GM21528 (cell line): ENCODE results near the gene LEAP2.
"Not testable (repeated sequence)": the region's sequence is repeated elsewhere in the genome, so short reads cannot be mapped to it uniquely, and the experiment has no call there.

ENCODE experiments used
- ATAC-seq: cut with Tn5 transposase; IDR thresholded peaks from one replicate; pipeline ENCODE4 v1.9.1; 2021; ENCODE audit warnings: mild to moderate bottlenecking, moderate library complexity; ENCODE audit not compliant: unreplicated experiment, low FRiP score

LEAP2 gene

DNA sequence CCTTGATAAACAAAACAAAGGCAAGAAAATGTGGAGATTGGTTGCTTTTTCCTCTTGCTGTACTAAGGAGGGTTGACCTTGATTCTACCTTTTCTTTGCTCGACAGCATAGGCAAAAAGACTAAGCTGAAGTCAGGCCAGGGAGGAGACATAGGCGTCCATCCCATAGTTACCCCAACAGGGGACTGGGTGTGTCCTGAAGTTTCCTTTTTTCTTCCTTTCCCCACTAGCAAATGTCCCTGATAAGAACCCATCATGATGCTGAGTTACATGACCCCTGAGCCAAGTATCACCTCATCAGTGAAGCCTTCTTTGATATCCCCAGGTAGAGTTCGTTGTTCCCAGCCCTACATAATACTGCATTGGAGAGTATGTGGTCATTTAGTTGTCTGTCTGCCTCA is 33.2 kb upstream of the LEAP2 start:
- ATAC-seq, result no peak

DNA sequence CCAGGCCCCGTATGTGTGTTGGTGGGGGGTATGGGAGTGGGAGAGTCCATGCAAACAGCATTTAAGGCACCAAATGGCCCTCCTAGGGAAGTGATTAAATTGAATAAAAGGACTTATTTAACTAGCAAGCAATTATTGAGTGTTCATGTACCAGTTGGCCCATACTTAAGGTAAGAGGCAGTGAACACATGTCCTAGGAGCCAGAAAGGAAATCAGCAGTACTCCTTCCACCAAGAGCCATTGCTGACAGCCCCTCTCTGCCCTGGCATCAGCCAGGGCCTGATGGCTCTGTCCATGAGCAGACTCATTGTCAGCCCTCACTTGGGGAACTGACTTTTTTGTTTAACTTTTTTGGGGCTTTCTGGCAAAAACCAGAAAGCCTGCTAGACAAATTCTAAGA is 32.6 kb upstream of the LEAP2 start:
- no peak for ATAC-seq

DNA sequence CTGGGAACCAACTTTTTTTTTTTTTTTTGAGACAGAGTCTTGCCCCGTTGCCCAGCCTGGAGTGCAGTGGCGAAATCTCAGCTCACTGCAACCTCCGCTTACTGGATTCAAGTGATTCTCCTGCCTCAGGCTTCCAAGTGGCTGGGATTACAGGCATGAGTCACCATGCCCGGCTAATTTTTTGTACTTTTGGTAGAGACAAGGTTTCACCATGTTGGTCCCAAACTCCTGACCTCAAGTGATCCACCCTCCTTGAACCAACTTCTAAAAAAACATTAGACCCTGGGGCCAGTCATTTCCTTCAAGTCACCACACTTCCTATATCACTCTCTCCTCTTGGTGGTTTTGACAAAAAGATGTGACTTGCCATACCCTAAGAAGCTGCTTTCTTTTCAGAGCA is 32.2 kb upstream of the LEAP2 start:
- ATAC-seq, result no peak

DNA sequence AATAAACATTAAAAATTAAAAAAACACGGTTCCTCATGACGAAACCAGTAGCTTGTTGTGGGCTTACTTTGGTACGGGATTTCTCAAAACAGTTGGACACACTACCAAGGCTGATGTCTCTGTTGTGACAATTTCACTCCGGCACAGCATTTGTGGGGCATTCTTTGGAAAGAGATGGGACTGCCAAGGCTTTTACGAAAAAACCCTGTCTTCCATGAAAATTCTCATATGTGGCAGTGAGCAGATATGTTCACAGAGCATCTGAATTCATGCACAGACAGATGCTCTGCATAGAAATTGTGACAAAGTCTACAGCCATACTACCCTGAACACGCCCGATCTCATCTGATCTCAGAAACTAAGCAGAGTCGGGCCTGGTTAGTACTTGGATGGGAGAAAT is 25.2 kb upstream of the LEAP2 start:
- no peak for ATAC-seq

DNA sequence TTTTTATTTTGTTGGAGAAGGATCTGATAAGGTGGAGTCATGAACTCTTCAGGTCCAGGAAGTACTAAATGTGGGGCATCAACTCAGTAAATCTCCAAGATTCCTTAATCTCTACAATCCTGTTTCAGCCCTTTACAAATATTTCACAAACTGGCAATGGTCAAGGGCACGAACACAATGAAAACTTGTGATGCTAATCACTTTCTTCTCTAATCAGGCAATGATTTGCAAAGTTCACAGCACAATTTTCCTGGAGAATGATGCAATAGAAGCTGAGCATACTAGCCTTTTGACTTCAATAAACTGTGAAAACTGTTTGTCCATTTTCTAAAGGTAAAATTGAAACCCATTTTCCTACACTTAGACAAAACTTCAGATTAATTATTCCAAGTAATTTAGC is 24.1 kb upstream of the LEAP2 start:
- no peak for ATAC-seq

DNA sequence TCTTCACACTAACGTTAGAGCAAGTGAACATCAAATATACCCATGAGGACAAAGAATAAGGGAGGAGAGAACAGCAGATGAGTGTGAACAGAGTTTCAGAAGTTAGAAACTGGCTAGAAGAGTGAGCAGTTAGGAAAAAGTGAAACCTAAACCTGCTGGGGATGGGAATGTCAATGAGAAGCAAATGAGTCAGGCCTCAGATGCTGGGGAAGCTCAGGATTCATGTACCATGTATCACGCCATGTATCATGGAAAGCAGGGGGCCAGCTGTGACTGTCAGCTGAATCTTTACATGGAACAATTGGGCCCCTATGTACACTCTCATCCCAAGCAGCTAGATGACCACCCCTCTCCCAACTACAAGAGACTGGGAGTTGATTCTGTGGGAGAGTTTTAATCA is 23.4 kb upstream of the LEAP2 start:
- ATAC-seq, result no peak

DNA sequence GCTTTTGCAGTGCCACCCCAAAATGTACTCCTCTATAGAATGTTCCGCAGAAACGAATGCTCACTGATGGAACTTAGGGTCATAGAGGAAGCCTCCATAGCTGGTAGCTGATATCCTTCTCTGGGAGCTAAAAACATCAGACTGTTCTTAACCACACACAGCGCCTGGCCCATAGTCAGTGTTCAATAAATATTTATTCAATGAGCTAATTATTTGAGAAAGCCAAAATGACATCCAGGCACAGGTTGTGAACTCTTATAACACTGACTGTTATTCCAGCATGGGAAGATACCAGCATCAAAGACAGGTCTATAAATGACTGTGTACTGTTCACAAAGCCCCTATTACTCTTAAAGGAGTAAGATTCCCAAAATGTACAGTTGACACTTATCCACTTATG is 20.1 kb upstream of the LEAP2 start:
- ATAC-seq, result no peak

DNA sequence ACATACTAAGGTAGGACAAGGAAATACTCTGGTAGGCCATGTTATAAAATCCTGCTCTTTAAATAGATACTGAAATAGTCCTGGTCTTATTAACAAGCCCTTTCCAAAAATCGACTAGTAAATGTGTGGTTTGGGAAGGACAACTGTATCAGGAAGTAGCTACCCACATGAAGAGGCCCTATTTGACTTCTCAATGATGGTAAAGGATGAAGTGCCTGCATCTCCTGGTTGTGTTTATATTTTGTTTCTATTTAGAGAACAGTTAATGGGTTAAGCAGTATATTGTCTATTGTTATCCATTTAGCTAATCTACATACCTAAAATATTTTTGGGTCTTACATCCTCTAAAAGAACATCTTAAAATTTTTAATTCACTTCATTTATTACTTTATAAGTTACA is 19.7 kb upstream of the LEAP2 start:
- no peak for ATAC-seq

DNA sequence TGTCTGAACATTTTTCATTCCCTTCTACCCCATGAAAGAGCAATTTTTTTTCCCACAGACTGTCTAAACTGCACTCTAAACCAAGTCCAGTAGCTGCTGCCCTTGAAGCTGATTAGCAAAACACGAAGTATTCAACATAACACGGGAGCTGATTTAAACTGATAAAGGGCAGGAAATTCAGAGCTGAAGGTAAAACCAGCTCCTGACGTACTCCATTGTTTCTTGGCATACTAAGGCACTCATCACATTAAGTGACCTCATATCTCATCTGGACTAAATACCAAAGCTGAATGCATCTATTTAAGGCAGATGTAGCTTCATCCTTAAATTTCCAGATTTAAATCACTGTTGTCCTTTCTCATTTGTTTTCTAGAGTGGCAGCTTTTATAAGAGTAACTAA is 19.2 kb upstream of the LEAP2 start:
- ATAC-seq, result no peak

DNA sequence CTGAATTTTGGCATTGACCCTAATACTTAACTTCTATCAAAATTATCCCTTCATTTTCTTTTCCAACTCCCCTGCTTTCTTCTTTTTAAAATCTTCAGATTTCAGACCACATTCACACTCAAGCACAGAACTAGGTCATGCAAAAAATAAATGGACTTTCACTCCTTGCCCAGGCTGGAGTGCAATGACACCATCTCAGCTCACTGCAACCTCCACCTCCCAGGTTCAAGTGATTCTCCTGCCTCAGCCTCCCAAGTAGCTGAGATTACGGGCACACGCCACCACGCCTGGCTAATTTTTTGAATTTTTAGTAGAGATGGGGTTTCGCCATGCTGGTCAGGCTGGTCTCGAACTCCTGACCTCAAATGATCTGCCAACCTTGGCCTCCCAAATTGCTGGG is 18.5 kb upstream of the LEAP2 start:
- not testable (repeated sequence) for ATAC-seq

DNA sequence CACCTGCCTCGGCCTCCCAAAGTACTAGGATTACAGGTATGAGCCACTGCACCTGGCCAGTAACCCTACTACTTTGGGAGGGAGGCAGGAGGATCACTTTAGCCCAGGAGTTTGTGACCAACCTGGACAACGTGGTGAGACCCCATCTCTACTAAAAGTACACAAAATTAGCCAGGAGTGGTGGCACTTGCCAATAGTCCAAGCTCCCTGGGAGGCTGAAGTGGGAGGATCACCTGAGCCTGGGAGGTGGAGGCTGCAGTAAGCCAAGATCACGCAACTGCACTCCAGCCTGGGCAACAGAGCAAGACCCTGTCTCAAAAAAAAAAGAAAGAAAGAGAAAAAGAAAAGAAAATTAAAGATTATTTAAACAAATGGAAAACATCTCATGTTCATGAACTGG is 17.5 kb upstream of the LEAP2 start:
- ATAC-seq, result no peak

DNA sequence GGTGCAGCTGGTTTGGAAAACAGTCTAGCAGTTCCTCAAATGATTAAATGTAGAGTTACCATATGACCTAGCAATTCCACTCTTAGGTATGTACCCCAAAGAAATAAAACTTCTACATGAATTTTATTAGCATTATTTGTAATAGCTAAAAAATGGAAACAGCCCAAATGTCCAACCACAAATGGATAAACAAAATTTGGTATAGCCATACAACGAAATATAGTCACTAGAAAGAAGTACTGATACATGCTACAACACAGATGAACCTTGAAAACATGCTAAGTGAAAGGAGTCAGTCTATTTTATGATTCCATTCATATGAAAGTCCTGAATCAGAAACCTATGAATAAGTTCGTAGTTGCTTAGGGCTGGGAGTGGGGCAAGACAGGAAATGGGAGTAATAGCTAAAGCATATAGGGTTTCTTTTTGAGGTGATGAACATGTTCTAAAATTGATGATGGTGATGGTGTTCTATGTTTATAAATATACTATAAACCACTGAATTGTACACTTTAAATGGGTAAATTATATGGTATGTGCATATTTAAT is 13.5 kb upstream of the LEAP2 start:
- ATAC-seq, result no peak

DNA sequence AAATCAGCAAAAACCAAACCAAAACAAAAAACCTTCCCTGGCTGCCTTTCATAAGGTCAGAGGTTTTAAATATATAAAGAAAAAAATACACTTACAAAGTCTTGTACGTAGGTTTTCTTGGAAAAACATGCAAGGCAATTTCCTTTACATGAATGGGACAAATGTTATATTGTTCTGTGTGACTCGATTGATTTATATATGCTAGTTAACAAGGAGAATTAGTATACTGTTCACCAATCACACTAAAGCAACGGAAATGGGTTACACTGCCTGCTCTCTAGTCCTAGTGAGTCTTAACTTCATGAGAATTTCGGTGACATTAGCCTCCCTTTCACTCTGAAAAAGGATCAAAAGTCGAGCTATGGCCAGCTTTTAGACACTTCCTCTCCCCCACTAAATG is 12.7 kb upstream of the LEAP2 start:
- no peak for ATAC-seq

DNA sequence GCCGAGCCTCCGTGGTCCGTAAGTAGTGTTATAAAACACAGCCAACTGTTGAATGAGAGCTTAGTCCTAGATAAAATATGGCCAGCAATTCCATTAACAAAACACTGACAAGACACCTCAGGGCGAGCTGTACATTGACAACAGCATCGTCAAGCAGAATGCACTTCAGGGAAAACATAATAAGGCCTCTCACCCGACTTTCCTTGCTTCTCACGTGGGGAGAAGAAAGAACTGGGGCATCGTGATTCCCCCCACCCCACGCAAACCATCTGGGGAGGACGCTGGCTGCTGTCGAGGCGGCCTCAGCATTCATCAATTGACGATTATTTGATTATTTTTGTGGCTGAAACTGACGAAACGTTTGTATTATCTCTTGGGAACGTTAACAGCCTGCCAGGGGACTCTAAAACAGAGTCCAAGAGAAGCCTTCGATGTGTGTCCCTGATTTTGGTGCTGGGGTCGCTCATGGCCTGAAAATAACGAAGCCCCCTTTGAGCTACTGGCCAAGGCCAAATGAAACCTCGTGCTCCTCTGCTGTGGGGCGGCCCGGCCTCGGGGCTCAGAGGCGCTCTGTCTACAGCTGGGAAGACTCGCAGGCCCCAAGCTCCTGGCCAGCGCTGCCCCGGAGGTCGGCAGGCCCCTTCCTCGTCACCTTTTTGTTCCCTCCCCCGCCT is 7.7 kb upstream of the LEAP2 start:
- ATAC-seq, result peak; percentile 38

DNA sequence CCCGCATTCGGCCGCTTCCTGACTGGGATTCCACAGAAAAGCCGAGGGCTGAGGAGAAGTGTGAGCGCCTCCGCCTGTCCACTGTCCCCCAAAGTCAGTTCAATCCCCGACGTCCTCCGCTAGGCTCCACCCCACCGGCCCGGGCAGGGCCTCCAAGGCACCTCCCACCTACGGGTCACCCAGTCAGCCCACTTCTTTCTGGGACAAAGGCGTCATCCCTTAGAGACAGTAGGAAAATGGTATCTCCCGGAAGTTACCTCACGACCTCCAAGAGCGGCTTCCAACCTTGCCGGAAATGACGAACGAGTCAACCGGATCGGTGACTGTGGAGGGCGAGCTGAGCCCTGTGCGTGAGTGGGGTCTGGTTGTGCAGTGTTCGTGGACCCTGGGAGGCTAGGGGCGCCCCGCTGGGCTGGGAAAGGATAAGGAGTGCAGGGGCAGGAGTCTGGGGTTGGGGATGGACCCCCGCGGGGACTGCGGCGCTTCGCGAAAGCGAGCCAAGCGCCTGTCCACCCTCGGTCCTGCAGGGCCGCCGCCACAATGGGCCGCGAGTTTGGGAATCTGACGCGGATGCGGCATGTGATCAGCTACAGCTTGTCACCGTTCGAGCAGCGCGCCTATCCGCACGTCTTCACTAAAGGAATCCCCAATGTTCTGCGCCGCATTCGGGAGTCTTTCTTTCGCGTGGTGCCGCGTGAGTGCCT is 7.0 kb upstream of the LEAP2 start, which contains the start of the genes GDF9 and UQCRQ:
Gene GDF9, minus strand, starts transcription at position 128 of the 704 bp plus-strand sequence. CDS start 1,936 bp downstream, outside the sequence.
Gene UQCRQ, plus strand, starts transcription at position 301 of the 704 bp plus-strand sequence. Its CDS starts 240 bp downstream, at position 541.
- ATAC-seq, result peak; percentile 98

DNA sequence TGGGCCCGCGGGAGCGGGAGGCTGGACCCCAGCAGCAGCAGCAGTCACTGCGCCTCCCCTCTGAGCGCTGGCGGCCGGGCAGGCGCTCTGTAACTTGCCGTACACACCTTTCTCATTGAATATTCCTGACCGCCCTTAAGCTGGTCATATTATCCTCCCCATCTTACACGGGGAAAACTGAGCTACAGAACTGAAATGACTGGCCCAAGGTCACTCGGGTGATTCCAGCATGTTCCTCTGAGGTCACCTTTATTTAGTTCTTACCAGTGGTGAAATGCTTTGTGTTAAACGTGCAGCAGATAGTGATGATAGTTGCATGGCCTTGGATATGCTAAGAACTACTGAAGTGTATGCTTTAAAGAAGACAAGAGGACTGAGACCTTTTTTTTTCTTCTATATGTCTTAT is 6.4 kb upstream of the LEAP2 start:
- peak; percentile 26 for ATAC-seq

DNA sequence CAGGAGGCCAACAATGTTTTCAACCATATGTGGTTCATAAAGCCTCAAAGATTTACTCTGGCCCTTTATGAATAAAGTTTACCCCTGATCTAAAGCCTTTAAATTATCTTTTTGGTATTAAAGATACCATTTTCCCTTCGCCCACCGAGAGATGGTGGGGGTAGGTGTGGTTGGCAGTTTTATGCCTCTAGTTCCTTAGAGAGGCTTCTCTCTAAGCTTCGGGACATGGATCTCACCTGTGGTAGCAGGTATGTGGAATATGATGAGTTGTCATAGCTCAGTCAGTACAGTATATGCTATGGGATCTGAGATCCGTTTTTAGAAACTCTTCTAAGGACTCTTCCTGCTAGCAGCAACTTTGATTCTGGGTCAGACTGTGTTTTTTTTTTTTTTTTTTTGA is 4.7 kb upstream of the LEAP2 start:
- ATAC-seq, result no peak

DNA sequence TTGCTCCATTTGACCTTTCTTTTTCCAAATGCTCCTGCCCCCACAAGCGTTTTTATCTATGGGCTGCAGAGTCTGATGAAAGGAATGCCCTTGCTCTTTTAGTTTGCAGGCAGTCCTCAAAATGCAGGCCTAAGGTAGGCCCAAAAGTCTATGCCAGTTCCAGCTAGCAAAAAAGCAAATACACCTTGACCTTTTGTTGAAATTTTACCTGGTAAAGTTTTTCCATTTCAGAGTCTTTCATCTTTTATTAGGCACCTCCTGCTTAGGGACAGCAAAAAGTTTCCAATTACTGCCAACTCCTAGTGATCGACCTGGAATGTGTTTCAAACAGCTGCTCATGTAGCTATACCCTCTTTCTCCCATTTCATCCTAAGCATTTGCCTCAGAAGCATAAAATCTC is 2.7 kb upstream of the LEAP2 start:
- no peak for ATAC-seq

DNA sequence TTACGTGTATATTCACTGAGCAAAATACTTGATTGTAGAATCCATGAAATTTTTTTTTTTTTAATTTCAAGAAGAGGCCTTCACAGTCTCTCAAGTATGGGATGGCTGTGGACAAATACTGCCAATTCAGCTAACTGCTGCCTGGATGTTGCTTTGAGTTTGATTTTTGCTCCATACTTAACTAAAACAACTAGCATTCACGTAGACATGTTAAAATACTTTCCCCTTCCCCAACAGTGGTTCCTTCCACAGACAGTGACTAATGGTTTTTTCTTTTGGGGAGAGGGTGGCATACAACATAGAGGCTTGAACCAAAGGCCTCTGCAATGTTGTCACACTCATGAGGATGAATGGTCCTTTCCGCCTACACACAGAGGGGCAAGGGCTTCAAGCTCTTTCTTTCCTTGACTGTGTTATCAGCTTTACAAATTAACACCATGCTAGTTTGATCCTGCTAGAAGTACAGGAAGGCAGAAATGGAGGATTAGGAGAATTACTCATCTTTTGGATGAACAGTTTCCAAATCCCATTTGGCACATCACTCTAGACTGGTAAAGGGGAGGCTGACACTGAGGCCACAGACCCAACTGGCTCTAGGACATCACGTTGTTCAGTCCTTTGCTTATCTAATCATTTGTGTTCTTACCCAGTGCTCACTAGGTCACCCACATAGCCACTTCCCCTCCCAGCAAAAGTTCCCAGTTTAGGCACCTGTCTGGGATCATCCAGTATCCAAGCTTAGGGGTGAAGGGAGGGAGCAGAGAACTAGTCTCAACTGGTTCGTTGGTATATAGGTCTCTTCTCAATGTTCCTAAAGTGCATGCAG is 1.8 kb upstream of the LEAP2 start:
- no peak for ATAC-seq

DNA sequence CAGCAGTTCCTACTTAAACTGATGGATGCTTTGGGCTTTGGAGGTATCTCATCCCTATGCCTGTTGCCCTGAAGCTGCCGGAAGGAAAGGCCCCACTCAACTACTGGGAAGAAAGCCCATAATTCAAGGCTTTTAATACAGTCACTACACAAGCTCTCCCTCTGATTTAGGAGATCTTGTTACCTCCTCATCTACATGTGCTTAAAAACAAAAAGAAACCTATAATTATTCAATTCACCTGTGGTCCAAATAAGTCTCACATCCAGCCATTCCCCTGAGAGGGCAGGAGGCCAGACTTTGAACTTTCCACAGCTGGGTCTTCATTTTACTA is 715 bp upstream of the LEAP2 start:
- ATAC-seq, result no peak

DNA sequence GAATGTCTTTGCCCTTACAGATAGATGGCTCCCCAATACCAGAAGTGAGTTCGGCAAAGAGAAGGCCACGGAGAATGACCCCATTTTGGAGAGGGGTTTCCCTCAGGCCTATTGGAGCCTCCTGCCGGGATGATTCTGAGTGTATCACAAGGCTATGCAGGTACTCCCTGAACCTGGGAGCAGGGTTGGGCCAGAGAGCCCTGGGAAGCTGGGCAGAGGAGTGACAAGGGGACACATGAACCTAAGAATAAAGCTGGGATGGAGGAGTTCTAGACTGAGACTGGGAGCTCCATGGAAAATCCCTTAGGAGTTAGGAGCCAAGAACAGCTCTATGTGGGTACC is 433 bp downstream of the LEAP2 start:
- ATAC-seq, result no peak
